ENCODE measurements around the gene C1orf159.

The C1orf159 gene

GRCh38 chr1:1033009-1033587 lies 82.8 kb downstream of the C1orf159 start:
- DNase-seq = no peak

- no peak for DNase-seq
Observed at GRCh38 chr1:1032424-1032823, 83.5 kb downstream of the C1orf159 start.

Measured in GOT3 (cell line).